HepG2 (cell line): Measurements from ENCODE around the gene MAPK1.

ENCODE experiments used
- BHLHE40 ChIP-seq: IDR thresholded peaks from 2 replicates; pipeline ENCODE4 v1.6.1; 2011; ENCODE audit warnings: low read length, improper control_type of control experiment
- CTCF ChIP-seq: sonication (generic); formaldehyde crosslinking; IDR thresholded peaks from 2 replicates; pipeline ENCODE4 v1.5.0; 2020; ENCODE audit warnings: mild to moderate bottlenecking, missing genetic modification reagents, moderate library complexity
- POLR2A ChIP-seq, 2 experiments: IDR thresholded peaks; 2 replicates each; pipeline ENCODE4 v1.6.1; 2011; ENCODE audit warnings: low read depth in 2 of 2, low read length in 2 of 2, mild to moderate bottlenecking in 1 of 2, moderate library complexity in 1 of 2; ENCODE audit not compliant: insufficient read depth in 1 of 2
- RAD51 ChIP-seq: fragments of 450-650 bp; IDR thresholded peaks from 2 replicates; pipeline ENCODE4 v1.6.1; 2016; ENCODE audit warnings: borderline replicate concordance
- RBM39 ChIP-seq: fragments of 200-400 bp; formaldehyde crosslinking; IDR thresholded peaks from one replicate; pipeline ENCODE4 v1.6.1; 2018; ENCODE audit warnings: antibody characterized with exemption, mild to moderate bottlenecking, low read depth, low read length; ENCODE audit not compliant: poor library complexity, severe bottlenecking
- SMARCC2 ChIP-seq: fragments of 450-650 bp; IDR thresholded peaks from 2 replicates; pipeline ENCODE4 v1.6.1; 2017; ENCODE audit warnings: antibody characterized with exemption, mild to moderate bottlenecking
- SP1 ChIP-seq, 2 experiments: fragments of 450-650 bp in 1 of 2; sonication (generic) in 1 of 2; formaldehyde crosslinking in 1 of 2; IDR thresholded peaks; 2 replicates each; pipeline versions ENCODE4 v1.4.0 to v1.6.1; 2016 to 2020; ENCODE audit warnings: missing genetic modification reagents in 1 of 2
- U2AF1 ChIP-seq: fragments of 200-400 bp; formaldehyde crosslinking; optimal IDR thresholded peaks from 2 replicates; pipeline ENCODE3; 2017; ENCODE audit warnings: mild to moderate bottlenecking, low read depth, low read length
- TF ChIP-seq, protein P1 (sequence below): fragments of 450-650 bp; IDR thresholded peaks from 2 replicates; pipeline ENCODE4 v1.6.1; 2017
- TF ChIP-seq, protein P2 (sequence below), 2 experiments: IDR thresholded peaks; 2 replicates each; pipeline ENCODE4 v1.6.1; 2011 to 2012; ENCODE audit warnings: low read length in 2 of 2, borderline replicate concordance in 1 of 2, low read depth in 1 of 2, mild to moderate bottlenecking in 1 of 2, moderate library complexity in 1 of 2

- no peak for TF ChIP-seq RAD51
- no peak for TF ChIP-seq BHLHE40
- TF ChIP-seq SMARCC2 = no peak
- no peak for TF ChIP-seq SP1 (IDR thresholded peaks at IDR 0.05)
- TF ChIP-seq SP1 (CRISPR knock-in tag; IDR thresholded peaks at IDR 0.05) = no peak
- TF ChIP-seq U2AF1 = no peak
- no peak for TF ChIP-seq CTCF
- TF ChIP-seq POLR2A (IDR thresholded peaks at IDR 0.05; ENCODE audit: insufficient read depth in 1 of 2, low read depth in 2 of 2, low read length in 2 of 2) = no peak
- TF ChIP-seq, protein P1, sequence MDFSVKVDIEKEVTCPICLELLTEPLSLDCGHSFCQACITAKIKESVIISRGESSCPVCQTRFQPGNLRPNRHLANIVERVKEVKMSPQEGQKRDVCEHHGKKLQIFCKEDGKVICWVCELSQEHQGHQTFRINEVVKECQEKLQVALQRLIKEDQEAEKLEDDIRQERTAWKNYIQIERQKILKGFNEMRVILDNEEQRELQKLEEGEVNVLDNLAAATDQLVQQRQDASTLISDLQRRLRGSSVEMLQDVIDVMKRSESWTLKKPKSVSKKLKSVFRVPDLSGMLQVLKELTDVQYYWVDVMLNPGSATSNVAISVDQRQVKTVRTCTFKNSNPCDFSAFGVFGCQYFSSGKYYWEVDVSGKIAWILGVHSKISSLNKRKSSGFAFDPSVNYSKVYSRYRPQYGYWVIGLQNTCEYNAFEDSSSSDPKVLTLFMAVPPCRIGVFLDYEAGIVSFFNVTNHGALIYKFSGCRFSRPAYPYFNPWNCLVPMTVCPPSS = no peak
- TF ChIP-seq RBM39 = no peak
- TF ChIP-seq, protein P2, sequence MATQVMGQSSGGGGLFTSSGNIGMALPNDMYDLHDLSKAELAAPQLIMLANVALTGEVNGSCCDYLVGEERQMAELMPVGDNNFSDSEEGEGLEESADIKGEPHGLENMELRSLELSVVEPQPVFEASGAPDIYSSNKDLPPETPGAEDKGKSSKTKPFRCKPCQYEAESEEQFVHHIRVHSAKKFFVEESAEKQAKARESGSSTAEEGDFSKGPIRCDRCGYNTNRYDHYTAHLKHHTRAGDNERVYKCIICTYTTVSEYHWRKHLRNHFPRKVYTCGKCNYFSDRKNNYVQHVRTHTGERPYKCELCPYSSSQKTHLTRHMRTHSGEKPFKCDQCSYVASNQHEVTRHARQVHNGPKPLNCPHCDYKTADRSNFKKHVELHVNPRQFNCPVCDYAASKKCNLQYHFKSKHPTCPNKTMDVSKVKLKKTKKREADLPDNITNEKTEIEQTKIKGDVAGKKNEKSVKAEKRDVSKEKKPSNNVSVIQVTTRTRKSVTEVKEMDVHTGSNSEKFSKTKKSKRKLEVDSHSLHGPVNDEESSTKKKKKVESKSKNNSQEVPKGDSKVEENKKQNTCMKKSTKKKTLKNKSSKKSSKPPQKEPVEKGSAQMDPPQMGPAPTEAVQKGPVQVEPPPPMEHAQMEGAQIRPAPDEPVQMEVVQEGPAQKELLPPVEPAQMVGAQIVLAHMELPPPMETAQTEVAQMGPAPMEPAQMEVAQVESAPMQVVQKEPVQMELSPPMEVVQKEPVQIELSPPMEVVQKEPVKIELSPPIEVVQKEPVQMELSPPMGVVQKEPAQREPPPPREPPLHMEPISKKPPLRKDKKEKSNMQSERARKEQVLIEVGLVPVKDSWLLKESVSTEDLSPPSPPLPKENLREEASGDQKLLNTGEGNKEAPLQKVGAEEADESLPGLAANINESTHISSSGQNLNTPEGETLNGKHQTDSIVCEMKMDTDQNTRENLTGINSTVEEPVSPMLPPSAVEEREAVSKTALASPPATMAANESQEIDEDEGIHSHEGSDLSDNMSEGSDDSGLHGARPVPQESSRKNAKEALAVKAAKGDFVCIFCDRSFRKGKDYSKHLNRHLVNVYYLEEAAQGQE (IDR thresholded peaks at IDR 0.05; ENCODE audit: borderline replicate concordance in 1 of 2, low read depth in 1 of 2, low read length in 2 of 2) = no peak
These were observed 141.3 kb downstream of the MAPK1 start for GRCh38 chr22:21725956-21726649.
